ENCODE results near the gene POLL. TPM values are rescaled to one million over a fixed set of nuclear protein-coding genes. Genes with fewer than 3 reads are reported as not detected.

POLL gene
- total RNA-seq, 1 experiment from 2014 or later = 36.1 TPM

DNA sequence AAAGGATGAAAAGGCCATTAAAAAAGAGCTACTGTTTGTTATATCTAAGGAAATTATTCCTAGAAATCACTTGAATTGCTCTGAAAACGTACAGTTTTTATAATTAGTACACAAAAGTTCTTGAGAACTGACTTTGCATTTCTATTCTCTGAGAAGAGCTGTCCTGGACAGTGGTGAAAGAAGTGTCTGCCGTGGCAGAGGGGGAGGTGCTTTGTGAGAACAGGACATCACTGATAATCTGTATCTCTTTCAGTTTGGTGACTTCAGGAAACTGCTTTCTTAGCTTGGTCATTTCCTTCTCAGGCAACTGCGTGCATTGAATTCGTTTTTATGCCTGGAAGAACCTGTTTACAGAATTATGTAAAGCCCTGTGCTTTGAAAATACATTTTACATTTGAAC, 52.1 kb downstream of the POLL start:
- POLR2A ChIA-PET = no interaction called here
- DNase-seq (ENCODE audit: low read depth, low spot score) (no peak), ATAC-seq (no peak)
- no peaks in the 10 kb centered on the region for H3K27me3 ChIP-seq (ENCODE audit: control insufficient read depth, insufficient read depth, low read length)
- H3K36me3 ChIP-seq (ENCODE audit: control insufficient read depth, insufficient read depth, low read length) = no peaks in the 10 kb centered on the region
- intact Hi-C loops (cut with micrococcal nuclease; ENCODE audit: unreplicated experiment) = no loop called here
- CTCF ChIA-PET = interaction anchor here (0.6 kb wide), 2 partner anchors 9 to 34 kb away, joined by 3 read pairs; no protein-coding TSS in a partner anchor
- TF ChIP-seq, protein P1, sequence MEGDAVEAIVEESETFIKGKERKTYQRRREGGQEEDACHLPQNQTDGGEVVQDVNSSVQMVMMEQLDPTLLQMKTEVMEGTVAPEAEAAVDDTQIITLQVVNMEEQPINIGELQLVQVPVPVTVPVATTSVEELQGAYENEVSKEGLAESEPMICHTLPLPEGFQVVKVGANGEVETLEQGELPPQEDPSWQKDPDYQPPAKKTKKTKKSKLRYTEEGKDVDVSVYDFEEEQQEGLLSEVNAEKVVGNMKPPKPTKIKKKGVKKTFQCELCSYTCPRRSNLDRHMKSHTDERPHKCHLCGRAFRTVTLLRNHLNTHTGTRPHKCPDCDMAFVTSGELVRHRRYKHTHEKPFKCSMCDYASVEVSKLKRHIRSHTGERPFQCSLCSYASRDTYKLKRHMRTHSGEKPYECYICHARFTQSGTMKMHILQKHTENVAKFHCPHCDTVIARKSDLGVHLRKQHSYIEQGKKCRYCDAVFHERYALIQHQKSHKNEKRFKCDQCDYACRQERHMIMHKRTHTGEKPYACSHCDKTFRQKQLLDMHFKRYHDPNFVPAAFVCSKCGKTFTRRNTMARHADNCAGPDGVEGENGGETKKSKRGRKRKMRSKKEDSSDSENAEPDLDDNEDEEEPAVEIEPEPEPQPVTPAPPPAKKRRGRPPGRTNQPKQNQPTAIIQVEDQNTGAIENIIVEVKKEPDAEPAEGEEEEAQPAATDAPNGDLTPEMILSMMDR (IDR thresholded peaks at IDR 0.05) = no peak
- no peak for TF ChIP-seq POLR2AphosphoS5 (IDR thresholded peaks at IDR 0.05; ENCODE audit: low read depth, low read length)
- TF ChIP-seq TCF7L2 (IDR thresholded peaks at IDR 0.05; ENCODE audit: low read depth, low read length) = no peak
- TF ChIP-seq, protein P2, sequence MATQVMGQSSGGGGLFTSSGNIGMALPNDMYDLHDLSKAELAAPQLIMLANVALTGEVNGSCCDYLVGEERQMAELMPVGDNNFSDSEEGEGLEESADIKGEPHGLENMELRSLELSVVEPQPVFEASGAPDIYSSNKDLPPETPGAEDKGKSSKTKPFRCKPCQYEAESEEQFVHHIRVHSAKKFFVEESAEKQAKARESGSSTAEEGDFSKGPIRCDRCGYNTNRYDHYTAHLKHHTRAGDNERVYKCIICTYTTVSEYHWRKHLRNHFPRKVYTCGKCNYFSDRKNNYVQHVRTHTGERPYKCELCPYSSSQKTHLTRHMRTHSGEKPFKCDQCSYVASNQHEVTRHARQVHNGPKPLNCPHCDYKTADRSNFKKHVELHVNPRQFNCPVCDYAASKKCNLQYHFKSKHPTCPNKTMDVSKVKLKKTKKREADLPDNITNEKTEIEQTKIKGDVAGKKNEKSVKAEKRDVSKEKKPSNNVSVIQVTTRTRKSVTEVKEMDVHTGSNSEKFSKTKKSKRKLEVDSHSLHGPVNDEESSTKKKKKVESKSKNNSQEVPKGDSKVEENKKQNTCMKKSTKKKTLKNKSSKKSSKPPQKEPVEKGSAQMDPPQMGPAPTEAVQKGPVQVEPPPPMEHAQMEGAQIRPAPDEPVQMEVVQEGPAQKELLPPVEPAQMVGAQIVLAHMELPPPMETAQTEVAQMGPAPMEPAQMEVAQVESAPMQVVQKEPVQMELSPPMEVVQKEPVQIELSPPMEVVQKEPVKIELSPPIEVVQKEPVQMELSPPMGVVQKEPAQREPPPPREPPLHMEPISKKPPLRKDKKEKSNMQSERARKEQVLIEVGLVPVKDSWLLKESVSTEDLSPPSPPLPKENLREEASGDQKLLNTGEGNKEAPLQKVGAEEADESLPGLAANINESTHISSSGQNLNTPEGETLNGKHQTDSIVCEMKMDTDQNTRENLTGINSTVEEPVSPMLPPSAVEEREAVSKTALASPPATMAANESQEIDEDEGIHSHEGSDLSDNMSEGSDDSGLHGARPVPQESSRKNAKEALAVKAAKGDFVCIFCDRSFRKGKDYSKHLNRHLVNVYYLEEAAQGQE (IDR thresholded peaks at IDR 0.05; ENCODE audit: insufficient read depth in 1 of 2, low read depth in 2 of 2, low read length in 1 of 2) = no peak
- TF ChIP-seq SIN3A (IDR thresholded peaks at IDR 0.05; ENCODE audit: borderline replicate concordance, insufficient read depth, low read depth, low read length) = no peak
- no peaks in the 10 kb centered on the region for H3K4me1 ChIP-seq (ENCODE audit: control insufficient read depth, insufficient read depth, low read length)
- BruUV-seq (replicated peaks) = no TSS peak
- in situ Hi-C loops (cut with HindIII; ENCODE audit: low pct_unique_long_range_greater_than_20kb, low sequenced_read_pairs) = no loop called here
- no peak overlapping the region for H3K4me3 ChIP-seq (ENCODE audit: low read depth in 2 of 2, low read length in 2 of 2)
- H3K27ac ChIP-seq (ENCODE audit: low read length) = no peak overlapping the region
- no peaks in the 10 kb centered on the region for H3K9me3 ChIP-seq (ENCODE audit: control insufficient read depth, insufficient read depth, low read depth, low read length)

DNA sequence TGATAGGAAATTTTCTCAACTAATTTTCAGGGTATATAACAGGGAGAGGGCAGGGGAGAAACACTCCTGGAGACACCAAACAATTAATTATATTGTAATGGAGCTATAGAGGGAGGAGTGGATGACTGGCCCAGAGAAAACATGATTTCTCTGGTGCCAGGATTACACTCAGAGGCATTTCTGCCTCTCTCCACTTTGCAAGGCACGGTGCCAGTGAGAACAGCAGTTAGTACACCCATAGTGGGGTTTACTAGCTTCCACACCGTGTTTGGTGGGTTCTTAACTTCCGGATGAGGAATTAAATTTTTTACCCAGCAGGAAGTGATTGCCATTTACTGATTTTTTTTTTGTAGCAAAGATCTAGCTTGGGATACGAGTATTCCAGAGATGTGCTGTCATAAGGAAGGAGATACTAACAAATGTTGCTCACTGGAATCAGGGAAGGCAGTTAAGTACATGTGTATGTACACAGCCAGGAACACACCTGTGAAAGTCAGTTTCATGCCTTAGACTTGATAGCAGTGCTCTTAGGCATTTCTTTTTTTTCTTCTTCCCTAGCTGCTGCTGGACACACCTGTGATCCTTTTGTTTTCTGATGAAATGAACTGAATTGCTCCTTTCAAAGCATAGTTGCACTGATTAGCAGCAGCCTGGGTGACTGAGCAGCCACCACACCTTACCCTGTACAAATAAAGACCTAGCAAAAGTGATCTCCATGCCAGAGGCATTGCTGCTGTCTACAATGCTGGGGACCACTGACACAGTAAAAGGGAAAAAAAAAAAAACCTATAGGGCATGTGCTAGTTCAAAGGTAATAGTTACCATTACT, 58.1 kb downstream of the POLL start:
- Histone ChIP-seq H3K27me3 (ENCODE audit: control insufficient read depth, insufficient read depth, low read length) (no peaks in the 10 kb centered on the region), H3K4me3 (ENCODE audit: low read depth in 2 of 2, low read length in 2 of 2) (no peak overlapping the region), H3K9me3 (ENCODE audit: control insufficient read depth, insufficient read depth, low read depth, low read length) (no peaks in the 10 kb centered on the region), H3K4me1 (ENCODE audit: control insufficient read depth, insufficient read depth, low read length) (no peaks in the 10 kb centered on the region), H3K36me3 (ENCODE audit: control insufficient read depth, insufficient read depth, low read length) (no peaks in the 10 kb centered on the region), H3K27ac (ENCODE audit: low read length) (no peak overlapping the region)
- in situ Hi-C loops (cut with HindIII; ENCODE audit: low pct_unique_long_range_greater_than_20kb, low sequenced_read_pairs) = no loop called here
- TF ChIP-seq, protein P2 (IDR thresholded peaks at IDR 0.05; ENCODE audit: insufficient read depth in 1 of 2, low read depth in 2 of 2, low read length in 1 of 2) = no peak
- TF ChIP-seq POLR2AphosphoS5 (IDR thresholded peaks at IDR 0.05; ENCODE audit: low read depth, low read length) (no peak), SIN3A (IDR thresholded peaks at IDR 0.05; ENCODE audit: borderline replicate concordance, insufficient read depth, low read depth, low read length) (no peak), TCF7L2 (IDR thresholded peaks at IDR 0.05; ENCODE audit: low read depth, low read length) (no peak)
- TF ChIP-seq, protein P1 (IDR thresholded peaks at IDR 0.05) = no peak
- intact Hi-C loops (cut with micrococcal nuclease; ENCODE audit: unreplicated experiment) = no loop called here
- POLR2A ChIA-PET = no interaction called here
- CTCF ChIA-PET = no interaction called here
- DNase-seq (ENCODE audit: low read depth, low spot score) (no peak), ATAC-seq (no peak)
- BruUV-seq (replicated peaks) = no TSS peak

All from Panc1 (cell line).